Fibroblast of gingiva (primary cell): Measurements from ENCODE around the gene SCUBE3.
A peak's percentile ranks its signal among the peaks of the same experiment; 100 is the strongest.

Source experiments
- DNase-seq: peaks from one replicate; pipeline ENCODE4 v3.0.0-alpha.2; 2011; ENCODE audit warnings: low read depth

Gene SCUBE3

DNA sequence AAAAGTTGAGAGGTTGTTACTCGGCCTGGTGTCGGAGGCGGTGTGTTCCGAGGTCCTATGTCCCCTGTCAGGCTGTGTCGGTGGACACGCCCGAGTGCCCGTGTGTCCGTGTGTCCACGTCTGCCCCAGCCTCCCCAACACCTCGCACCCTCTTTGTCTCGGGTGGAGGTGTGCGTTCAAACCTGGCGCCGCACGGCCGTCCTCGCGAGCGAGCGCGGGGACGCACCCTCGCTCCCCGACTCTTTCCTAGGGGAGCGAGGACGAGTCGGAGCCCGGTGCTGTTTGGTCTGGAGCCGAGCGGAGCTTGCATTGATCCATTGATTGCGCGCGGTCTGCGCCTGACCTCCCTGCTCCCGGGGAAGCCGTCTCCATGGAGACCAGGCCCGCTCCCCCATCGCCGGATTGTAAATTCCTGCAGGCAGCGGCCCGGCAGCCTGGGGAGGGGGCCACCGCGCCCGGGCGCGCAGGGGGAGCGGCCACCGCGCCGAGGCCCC lies 411 bp upstream of the SCUBE3 start:
- no peak for DNase-seq

DNA sequence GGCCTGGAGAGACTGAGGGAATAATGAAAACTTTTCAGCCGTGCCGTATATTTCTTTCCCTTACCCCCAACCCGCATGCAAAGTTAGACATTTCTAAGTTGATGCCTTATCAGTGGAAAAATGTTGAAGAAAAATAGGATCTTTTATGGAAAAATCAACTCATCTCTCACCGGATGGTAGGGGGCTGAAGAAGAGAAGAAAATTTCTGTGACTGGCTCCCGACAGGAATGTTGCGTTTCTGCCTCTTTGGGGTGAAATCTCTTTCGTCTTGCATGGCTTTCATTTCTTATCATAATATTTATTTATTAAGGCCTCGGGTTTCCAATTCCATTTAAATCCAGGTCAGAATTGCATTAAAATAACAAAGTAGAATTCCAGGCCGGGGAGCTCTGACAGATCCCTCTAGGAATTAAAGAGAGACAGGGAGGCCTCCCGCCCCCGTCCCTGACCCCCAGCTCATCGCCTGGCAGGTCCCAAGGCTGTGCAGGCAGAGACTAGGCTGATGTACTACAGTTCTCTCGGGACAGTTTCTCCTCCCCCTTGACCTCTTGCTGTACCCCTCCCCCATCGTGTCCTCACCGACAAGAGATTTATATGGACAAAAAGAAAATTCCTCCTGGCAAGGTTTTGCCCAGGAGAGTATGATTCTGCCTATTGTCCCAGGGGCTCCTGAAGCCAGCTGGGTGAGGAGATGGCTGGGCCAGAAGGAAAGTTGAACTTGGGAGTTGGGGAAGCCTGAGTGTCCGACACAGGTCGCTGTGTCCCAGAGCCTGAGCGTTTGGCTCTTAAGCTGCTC lies 1.3 kb downstream of the SCUBE3 start:
- no peak for DNase-seq

DNA sequence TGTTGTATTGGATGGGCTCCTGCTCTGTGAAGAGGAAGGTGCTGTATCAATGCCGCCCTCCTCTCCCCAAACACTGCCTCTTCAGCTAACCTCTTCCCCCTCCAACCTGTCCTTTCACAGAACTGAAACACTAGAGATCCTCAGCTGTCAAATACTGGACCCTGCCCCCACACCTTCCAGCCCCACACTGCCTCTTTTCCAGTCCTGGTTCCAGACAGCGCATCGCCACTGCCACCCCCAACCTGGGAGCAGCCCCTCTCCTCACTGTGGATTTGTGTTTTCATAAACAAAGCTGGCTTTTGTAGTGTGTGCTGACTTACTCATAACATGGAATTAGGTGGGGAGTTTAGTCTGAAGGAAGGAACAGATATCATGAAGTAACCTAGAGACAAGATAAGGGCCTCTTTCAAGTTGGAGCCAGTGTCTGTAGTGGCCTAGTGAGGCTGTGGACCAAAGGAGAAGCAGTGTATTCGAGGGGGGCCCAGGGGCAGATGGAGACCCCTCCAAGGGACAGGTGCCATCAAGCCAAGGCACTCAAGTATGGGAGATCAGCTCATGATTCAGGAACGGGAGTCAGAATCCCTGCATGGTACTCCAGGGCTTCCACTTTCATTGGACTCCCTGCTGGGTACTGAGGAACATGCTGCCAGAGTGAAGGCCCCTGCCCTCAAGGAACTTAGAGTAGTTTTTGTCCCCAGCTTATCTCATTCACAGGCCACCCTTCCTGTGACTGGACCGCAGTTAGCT lies 2.1 kb downstream of the SCUBE3 start:
- no peak for DNase-seq

DNA sequence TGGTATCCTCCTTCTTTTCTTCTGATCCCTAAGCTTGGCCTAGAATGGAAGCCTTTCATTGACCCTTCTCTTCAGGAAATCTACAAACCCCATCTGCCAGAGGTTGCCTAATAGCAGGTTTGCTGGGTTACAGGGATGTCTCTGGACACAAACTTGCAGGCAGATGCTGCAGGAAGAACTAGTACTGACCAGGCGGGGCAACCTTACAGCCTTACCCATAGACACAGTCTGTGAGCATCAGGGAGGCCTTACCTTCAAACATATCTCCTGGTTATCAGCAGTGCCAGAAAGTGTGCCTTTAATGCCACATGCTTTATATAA lies 2.6 kb downstream of the SCUBE3 start:
- DNase-seq: no peak

DNA sequence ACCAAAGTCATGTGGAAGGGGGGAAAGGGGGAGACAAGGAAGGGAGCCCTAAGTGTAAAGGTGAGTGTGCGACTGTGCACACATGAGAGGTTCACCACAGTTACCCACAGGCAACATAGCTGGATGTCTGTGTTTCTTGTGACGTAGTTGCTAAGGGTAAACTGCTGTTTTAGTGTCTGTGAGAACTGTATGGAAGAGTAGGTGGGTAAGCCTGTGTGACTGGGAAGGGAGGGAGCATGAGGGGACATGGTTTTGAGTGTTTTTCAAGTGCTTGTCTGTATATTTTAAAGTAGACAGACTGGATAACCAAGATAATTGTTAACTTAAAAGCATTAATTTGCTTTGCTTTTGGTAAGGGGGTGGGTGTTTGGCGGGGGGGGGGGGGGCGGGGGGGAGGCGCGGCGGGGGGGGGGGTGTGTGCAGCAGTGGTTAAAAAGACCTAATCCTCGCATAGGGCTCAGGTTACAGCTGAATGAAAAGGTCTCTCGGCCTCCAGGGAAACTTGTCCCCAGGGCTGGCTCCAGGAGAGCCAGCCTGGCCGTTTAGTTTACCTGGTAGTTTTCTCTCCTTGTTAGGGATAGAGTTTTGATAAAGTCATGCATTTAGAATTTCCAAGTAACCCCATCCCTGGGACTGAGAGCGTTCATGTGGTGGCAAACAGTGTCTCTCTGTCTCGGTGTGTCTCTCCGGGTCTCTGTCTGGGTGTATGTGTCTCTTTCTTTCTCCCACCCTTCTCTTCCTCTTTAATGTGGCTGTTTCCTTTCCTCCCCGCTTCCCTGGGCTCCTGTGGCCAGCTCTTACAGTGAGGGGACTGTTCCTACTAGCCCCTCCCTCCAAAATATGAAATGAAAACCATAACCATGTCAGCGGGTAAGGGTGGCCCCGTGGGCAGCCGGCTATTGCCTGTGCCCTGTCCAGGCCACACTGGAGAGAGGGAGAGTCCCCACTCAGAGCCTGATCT lies 3.4 kb downstream of the SCUBE3 start:
- no peak for DNase-seq

DNA sequence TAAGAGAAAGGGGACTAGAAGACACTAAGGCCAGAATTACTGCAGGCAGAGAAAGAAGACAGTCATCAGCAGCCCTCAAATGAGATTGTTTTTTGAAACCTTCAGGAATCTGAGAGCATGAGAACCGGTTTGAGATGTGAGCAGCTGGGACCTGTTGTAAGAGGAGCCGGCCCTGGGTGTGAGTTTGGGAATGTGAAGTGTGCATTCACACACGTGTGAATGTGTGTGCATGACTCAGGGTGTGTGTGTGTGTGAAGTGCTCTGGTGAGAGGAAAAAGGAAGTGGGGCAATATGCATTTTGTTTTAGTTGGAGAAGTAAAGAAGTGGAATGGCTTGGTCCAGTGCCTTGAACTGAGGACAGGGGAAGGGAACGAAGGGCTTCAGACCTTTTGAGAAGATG lies 4.3 kb downstream of the SCUBE3 start:
- DNase-seq: peak; percentile 16

DNA sequence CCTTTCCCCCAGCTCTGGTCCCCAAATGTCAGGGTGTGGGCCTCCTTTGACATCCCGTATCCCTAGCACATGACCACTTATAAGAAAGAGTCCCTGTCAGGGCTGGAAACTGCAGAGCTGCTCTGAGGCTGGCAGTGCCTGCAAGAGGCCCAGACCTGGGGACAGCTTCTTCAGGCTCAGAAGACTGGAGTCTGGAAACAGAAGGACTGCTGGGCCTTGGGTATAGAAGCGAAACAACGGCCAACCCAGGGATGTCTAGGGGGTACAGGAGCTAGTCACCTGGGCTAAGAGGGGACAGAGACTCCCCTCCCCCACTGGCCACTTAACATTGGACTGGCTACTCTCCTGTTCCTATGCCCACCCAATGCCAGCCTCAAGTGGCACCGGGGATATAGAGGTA lies 4.7 kb downstream of the SCUBE3 start:
- no peak for DNase-seq

DNA sequence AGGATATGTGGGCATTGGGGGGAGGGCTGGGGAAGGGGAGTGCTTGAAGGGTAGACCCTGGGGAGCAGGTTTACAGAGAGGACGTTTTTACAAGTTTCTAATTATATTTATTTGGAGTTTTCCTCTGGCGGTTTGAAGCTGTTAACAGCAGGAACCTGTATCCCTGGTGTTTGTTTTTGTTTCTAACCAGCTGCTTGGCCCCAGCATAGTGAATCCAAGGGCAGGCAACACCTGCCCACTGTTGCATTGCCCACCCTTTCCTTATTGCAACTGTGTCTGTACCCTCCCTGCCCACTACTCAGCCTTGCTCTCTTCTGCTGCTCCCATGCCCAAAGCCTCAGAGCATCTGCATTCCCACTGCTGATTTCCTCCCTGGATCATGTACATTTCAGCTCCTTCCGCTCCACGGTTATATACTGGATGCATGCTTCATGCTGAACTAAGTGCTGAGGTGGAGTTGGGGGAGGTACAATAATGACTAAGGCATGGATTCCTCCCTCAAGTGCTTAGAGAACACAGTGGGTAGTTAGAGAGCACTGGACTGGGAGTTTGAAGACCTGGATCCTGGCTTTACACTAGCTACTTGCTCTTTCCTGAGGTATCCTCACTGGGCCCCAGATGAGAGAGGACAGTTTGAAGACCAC lies 6.0 kb downstream of the SCUBE3 start:
- no peak for DNase-seq

DNA sequence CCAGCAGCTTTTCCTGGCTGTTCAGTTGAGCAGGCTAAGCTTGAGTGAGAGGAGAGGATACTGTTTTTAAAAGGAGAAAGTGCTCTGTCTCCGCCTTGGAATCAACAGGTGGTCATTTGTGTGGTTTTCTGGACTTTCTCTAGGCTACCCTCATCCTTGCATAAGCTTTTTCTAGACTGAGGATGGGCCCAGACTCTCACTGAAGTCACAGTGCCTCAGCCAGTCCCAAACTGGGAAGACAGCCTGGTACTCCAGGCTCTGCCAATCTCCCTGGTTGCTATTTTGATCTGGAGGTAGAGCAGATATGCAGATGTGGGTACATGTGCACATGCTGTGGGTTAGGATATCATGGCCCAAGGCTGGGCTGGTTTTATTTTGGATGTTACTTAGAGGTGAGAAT lies 7.0 kb downstream of the SCUBE3 start:
- DNase-seq: no peak

DNA sequence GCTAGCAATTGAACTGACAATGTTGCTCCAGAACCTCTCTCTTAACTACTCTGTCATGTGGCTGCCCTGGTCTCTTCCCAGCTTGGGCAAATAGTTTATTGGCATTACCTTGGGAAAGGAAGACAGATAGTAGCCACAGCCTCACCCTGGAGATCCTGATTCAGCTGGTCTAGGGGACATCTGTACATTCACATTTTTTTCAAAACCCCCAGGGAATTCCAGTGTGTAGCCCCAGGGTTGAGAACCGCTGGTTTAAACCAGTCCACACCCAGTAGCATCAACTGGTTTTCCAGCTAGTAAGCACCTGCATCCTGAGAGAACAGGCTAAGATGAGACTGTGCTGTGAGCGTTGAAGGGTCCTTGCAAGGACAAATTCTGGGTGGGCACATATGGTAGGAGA lies 9.6 kb downstream of the SCUBE3 start:
- no peak for DNase-seq

DNA sequence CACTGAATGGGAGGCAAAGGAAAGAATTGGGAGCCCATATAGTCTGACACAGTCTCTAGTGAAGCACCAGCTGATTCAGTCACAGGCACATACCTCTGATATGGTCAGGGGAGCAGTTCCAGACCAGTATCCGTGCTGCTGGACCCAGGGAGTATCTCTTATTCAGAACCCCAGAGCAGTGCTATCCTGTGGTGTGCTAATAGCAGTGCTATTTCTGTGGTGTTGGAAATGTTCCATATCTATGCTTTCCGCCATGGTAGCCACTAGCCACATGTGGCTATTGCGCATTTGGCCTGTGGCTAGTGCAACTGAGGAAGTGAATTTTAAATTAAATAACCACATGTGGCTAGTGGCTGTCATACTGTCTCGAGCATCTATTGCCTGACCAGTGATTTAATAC lies 11.0 kb downstream of the SCUBE3 start:
- DNase-seq: no peak

DNA sequence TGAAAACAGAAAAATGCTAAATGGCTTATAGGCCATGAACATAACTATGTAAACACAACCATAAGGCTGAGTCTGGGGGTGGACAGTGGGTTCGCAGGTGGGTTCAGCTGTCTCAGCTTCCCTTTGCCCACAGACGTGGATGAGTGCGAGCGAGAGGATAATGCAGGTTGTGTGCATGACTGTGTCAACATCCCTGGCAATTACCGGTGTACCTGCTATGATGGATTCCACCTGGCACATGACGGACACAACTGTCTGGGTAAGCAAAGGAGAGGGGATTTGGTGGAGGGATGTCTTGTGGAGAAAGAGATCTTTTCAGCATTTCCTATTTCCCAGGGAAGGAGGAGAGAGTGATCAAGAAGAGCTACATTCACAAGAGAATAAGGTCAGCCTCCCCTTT lies 14.7 kb downstream of the SCUBE3 start:
- no peak for DNase-seq

DNA sequence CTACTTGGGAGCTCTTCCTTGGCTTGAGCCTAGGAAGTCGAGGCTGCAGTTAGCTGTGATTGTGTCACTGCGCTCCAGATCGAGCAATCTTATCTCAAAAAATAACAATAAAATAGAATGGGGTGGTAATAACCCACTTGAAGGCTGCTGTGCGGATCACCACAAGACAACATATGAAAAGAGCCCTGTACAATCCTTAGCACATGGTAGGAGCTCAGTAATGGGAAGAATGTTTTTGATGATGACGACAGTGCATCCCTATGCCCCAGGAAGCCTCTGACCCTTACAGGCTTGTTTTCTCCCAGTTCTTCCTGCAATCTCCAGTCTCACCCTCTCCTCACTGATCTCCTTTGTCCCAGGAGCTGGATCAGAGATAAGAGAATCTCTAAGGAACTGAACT lies 15.5 kb downstream of the SCUBE3 start:
- DNase-seq: no peak

DNA sequence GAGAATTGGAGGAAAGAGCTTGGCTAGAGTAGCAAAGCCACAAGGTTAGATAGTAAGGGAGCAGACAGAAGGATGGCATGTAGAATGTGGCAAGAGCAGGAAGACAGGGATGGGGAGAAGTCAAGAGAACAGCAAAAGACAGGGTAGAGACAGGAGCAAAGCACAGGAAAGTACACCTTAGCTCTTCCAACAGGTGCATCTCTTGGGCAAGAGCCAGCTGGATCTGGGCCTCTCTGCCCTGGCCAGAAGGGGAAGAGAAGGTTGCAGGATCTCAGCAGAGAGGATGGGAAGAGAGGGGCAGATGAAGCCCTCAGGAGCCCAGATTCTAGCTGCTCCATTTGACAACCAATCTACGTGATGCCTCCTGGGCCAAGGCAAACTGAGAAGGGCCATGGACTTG lies 16.7 kb downstream of the SCUBE3 start:
- no peak for DNase-seq

DNA sequence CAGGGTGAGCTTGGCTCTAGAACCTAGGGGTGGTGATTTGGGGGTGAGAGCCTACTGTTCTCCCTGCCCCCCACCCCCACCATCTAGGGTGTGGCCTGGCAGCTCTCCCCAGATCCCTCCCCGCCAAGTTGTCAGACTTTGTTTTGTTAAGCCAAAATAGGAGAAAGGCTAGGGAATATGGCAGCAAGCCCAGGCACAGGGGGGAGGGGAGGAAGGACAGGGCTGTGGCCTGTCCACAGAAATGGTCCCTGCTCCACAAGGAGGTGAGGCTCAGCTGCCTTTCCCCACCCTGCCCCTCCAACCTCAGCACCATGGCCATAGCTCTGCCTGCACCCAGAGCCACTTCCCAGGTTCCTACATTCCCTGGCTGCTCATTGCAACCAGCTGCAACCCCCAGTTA lies 17.2 kb downstream of the SCUBE3 start:
- DNase-seq: no peak

DNA sequence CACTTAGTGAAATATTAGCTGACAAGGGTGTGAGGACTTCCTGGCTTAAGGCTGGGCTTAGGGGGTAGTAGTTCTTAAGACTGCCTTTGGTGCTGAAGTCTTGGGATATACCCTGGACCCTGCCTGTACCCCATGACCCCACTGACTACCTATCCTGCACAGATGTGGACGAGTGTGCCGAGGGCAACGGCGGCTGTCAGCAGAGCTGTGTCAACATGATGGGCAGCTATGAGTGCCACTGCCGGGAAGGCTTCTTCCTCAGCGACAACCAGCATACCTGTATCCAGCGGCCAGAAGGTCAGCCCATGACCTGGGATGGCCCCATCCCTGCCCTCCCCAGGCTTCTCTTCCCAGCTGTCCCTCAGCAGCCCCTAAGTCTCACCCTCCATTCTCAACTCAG lies 17.8 kb downstream of the SCUBE3 start:
- no peak for DNase-seq

DNA sequence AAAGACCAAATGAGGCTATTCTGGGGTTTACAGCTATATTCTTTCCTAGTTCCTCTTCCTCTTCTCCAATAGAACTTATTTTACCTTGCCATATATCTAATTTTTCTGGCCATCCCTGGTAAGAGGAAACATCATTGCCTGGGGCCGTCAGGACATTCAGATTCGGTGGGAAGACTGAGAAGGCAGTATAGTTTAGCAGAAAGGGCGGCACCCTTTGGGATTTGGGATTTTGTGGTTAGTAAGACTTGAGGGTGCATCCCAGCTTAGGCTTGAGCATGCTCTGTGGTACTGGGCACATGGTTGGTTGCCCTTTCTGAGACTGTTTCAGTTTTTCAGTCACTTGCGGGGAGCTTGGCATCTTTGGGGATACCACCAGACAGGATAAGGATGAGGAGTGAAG lies 21.1 kb downstream of the SCUBE3 start:
- no peak for DNase-seq

DNA sequence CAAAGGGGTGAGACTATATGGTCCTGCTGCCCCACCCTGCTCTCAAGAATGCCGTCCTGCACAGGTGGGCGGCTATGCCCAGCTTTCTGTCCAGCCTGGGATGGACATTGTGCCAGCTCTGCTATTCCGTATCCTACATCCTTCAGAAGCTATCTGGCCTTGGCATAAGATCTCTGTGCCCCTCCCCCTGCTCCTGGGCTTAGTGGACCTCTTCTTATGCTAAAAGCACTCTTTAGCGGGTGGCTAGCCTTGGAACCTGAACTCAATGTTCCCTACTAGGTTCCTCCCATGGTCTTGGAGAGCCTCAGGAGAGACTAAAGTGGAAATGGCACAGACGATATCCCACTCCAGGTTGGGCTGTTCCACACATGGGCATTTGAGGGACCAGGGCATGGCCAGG lies 22.5 kb downstream of the SCUBE3 start:
- DNase-seq: no peak

DNA sequence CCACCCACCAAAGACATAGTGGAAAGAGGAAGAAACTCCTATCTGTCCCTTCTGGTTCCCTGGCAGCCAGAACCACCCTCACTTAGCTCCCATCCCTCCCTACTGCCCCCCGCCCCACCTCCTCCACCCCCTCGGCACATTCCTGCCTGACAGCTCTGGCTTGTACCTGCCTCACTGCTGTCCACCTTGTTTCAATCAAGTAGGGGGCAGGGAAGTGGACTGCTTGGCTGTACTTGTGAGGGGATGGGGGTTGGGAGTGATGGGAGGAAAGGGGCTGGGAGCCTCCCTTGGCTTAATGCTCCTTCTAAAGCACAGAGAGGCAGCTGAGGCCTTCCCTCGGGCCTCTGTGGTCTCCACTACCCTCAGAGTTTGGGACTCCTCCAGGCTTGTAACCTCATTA lies 23.7 kb downstream of the SCUBE3 start:
- no peak for DNase-seq

DNA sequence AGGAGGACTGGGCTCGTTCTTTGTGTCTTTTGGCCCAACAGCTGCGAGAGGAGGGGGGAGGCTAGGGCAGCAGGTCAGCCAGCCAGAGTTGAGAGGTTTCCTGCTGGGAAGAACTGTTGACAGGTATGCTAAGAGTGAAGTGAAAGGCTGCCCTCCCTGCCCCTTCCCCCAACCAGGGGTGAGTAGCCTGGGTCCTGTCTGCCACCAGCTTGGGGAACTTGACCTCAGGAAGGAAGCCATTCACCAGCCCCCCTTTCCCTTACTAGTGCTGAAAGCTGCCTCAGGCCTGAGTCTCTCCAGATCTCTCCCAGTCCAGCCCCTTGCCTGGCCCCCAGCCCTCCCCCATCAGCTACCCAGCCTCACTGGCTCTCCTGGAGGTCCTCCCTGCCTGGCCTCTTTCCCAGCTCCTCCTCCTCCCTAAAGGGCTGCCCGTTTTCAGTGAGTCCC lies 25.1 kb downstream of the SCUBE3 start:
- DNase-seq: no peak

DNA sequence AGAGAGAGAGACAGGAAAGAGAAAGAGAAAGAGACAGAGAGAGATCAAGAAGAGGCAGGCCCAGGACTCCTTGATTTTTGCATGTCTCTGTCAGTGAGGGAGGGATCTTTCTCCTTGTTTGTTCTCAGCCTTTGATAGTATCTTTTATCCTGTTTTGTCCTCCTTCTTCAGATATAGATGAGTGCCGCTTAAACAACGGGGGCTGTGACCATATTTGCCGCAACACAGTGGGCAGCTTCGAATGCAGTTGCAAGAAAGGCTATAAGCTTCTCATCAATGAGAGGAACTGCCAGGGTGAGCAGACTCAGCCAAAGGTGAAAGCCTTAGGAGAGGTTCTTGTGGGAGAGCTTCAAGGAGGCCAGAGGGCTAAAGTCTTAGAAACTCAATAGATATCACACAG lies 25.8 kb downstream of the SCUBE3 start:
- DNase-seq: no peak
